HG02970 (cell line): Measurements from ENCODE around the gene RAPGEF1.
"Not testable (repeated sequence)": the region's sequence is repeated elsewhere in the genome, so short reads cannot be mapped to it uniquely, and the experiment has no call there.

Experiments
- ATAC-seq: cut with Tn5 transposase; IDR thresholded peaks from one replicate; pipeline ENCODE4 v1.9.1; 2021; ENCODE audit warnings: mild to moderate bottlenecking, moderate library complexity, moderate number of reproducible peaks; ENCODE audit not compliant: unreplicated experiment, low FRiP score

Gene RAPGEF1

GRCh38 chr9:131578021-131578420 lies 161.9 kb downstream of the RAPGEF1 start:
- no peak for ATAC-seq

GRCh38 chr9:131577005-131578000 lies 162.6 kb downstream of the RAPGEF1 start:
- ATAC-seq, result no peak

- no peak for ATAC-seq
Measured at GRCh38 chr9:131575946-131576853, 163.7 kb downstream of the RAPGEF1 start.

- no peak for ATAC-seq
Measured at GRCh38 chr9:131574730-131575640, 164.9 kb downstream of the RAPGEF1 start.

GRCh38 chr9:131567910-131568309 lies 172.0 kb downstream of the RAPGEF1 start:
- no peak for ATAC-seq

GRCh38 chr9:131566158-131566557 lies 173.7 kb downstream of the RAPGEF1 start:
- no peak for ATAC-seq

- ATAC-seq, result no peak
Measured at GRCh38 chr9:131565369-131565768, 174.5 kb downstream of the RAPGEF1 start.

GRCh38 chr9:131562032-131562959 lies 177.6 kb downstream of the RAPGEF1 start:
- no peak for ATAC-seq

- ATAC-seq, result no peak
Measured at GRCh38 chr9:131559421-131560000, 180.4 kb downstream of the RAPGEF1 start.

- ATAC-seq, result no peak
Measured at GRCh38 chr9:131557855-131558548, 181.9 kb downstream of the RAPGEF1 start.

GRCh38 chr9:131555841-131556673 lies 183.8 kb downstream of the RAPGEF1 start:
- ATAC-seq, result no peak

- no peak for ATAC-seq
Measured at GRCh38 chr9:131554843-131555351, 185.0 kb downstream of the RAPGEF1 start.

GRCh38 chr9:131554087-131554842 lies 185.6 kb downstream of the RAPGEF1 start:
- no peak for ATAC-seq

- no peak for ATAC-seq
Measured at GRCh38 chr9:131552030-131552429, 187.8 kb downstream of the RAPGEF1 start.

GRCh38 chr9:131550465-131550864 lies 189.4 kb downstream of the RAPGEF1 start:
- not testable (repeated sequence) for ATAC-seq

- not testable (repeated sequence) for ATAC-seq
Measured at GRCh38 chr9:131549186-131549585, 190.7 kb downstream of the RAPGEF1 start.
